AG08396 (cell line): ENCODE data around the gene RBM43.
"Not testable (repeated sequence)": the region's sequence is repeated elsewhere in the genome, so short reads cannot be mapped to it uniquely, and the experiment has no call there.

ENCODE experiments used
- DNase-seq: peaks from one replicate; pipeline ENCODE4 v3.0.0; 2012; ENCODE audit warnings: low spot score, mixed read lengths

The RBM43 gene

GRCh38 chr2:151268085-151268484 lies 6.4 kb upstream of the RBM43 start:
- DNase-seq = no peak

- no peak for DNase-seq
These were observed 5.9 kb upstream of the RBM43 start for GRCh38 chr2:151267537-151267936.

DNA sequence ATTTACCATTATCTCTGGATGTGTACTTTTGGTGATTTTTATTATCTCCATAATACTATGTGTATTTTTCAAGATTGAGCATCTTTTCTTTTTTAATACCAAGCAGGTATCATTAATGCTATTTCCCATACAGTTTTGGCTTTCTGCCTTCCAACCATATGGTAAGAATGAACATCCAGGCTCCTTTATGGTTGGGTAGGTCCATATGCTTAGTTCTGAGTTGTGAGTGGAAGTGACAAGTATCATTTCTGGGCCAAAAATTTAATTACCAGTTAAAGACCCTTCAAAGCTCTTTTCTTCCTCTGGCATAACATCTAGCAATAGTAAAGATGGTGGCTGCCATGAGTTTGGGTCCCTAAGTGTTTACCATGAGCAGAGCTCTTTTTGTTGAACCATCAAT lies 4.3 kb upstream of the RBM43 start:
- no peak for DNase-seq

DNA sequence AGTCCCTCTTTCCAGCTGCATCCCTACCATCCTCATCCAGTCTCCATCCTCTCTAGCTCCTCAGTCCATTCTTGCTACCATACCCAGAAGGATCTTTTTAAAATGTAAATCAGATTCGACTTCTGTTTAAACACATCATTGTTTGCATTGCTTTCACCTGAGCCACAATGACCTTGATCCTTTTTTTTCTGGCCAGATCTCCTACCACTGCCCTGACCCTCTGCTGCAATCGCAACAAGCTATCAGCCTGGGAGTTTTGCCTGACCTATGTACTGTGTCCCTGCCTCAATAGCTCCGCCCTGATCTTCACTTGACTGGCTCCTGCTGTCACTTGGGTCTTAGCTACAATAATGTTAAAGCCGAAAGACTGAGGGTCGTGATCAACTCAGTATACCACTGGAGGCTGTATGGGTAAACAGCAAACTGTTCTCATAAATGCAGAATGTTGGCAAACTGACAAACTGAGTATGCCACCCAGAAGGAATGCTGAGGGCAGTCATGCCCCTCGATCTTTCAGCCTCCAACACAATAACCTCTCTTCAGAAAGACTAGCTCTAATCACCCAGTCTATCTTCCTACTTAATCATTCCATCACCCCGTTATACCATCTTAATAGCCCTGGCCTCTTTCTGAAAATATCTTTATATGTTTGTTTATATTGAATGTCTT lies 2.6 kb upstream of the RBM43 start:
- DNase-seq = no peak

GRCh38 chr2:151262629-151263028 lies 966 bp upstream of the RBM43 start:
- no peak for DNase-seq

- no peak for DNase-seq
These were observed 271 bp upstream of the RBM43 start for GRCh38 chr2:151261977-151262291.

GRCh38 chr2:151260573-151261230 lies 961 bp downstream of the RBM43 start:
- DNase-seq = no peak

- peak; percentile 77 for DNase-seq
These were observed 3.5 kb downstream of the RBM43 start for GRCh38 chr2:151258121-151258520.

- DNase-seq = no peak
These were observed 9.0 kb downstream of the RBM43 start for GRCh38 chr2:151252646-151253045.

DNA sequence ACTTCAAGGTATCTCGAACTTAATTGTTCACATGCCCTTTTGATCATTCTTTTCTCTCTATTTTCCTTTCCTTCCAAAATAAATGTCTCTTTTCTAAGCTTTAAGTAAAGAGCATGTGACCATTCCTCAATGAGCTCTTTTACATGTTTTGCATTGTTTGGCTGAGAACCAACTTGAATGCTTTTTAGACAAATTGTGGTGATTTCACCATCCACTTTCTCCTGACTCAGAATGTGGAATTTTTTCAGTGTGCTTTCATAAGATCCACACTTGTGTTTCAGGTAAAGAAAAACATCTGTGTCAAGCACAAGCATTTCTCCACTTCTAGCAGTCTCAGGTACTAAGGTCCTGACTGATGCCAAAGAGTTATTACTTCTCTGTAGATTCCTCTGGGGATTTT lies 10.7 kb downstream of the RBM43 start:
- peak; percentile 33 for DNase-seq

DNA sequence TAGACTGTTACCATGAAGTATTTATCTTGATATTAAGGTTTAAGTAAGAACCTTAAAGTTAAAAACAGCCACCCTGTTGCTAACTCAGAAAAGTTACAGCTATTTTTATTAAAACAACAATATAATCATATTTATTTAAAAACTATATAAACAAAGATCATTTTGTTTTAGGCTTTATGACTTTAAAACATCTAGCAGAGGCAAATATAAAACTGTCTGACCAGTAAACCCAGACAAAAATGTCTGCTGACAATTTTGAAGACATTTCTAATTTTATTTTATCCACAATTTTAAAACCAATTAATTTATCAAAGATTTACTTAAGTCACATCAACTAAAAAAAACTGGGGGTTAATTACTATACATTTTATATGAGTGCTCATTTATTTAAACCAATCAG lies 14.2 kb downstream of the RBM43 start:
- no peak for DNase-seq

GRCh38 chr2:151246152-151246551 lies 15.5 kb downstream of the RBM43 start:
- DNase-seq = no peak

- no peak for DNase-seq
These were observed 18.2 kb downstream of the RBM43 start for GRCh38 chr2:151243468-151243867.

- DNase-seq = no peak
These were observed 20.4 kb downstream of the RBM43 start for GRCh38 chr2:151241224-151241623.

- DNase-seq = no peak
These were observed 21.2 kb downstream of the RBM43 start for GRCh38 chr2:151240433-151240832.

DNA sequence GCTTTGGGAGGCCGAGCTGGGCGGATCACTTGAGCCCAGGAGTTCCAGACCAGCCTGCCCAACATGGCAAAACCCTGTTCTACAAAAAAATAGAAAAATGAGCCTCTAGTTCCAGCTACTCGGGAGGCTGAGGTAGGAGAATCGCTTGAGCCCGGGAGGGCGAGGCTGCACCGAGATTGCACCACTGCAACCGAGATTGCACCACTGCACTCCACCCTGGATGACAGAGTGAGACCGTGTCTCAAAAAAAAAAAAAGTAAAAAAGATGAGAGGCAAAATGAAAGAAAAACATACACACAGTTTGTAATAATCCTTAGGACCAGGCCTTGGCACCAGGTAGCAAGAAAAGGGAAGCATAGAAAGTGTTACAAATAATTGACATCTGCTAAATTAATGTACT lies 22.0 kb downstream of the RBM43 start:
- DNase-seq = no peak

GRCh38 chr2:151238527-151239487 lies 22.9 kb downstream of the RBM43 start:
- peak; percentile 68 for DNase-seq

DNA sequence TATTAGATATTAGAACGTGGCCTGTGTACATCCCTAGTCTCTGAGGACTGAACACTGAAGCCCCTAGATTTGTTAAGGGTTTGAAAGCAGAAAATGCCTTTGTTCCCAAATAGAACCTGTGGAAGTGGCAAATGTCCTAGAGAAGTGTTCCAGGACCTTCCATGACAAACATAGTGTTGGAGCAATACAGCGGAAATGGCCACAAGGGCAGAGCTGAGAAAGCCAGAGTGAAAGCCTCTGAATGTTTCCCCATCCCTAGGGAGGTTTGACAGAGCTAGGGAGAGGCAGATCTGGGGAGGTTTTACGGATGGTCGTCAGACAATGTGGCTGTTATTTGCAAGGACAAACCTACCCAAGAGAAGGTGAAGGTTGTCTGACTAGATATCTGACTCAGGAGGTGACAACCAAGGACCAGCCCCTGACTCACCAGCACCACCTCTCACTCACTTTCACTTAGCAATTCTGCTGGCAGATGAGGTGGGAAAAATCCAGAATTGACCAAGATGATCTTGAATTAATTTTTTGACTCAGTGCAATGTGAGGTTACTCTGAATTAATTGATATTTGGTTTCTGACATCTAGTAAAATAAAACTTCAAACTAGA lies 24.1 kb downstream of the RBM43 start:
- no peak for DNase-seq

DNA sequence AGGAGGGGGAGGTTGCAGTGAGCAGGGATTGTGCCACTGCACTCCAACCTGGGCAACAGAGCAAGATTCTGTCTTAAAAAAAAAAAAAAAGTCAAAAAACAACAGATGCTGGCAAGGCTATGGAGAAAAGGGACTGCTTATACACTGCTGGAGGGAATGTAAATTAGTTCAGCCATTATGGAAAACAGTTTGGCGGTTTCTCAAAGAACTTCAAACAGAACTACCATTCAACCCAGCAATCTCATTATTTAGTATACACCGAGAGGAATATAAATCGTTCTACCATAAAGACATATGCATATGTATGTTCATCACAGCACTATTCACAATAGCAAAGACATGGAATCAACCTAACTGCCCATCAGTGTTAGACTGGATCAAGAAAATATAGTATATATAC lies 27.9 kb downstream of the RBM43 start:
- DNase-seq = not testable (repeated sequence)

DNA sequence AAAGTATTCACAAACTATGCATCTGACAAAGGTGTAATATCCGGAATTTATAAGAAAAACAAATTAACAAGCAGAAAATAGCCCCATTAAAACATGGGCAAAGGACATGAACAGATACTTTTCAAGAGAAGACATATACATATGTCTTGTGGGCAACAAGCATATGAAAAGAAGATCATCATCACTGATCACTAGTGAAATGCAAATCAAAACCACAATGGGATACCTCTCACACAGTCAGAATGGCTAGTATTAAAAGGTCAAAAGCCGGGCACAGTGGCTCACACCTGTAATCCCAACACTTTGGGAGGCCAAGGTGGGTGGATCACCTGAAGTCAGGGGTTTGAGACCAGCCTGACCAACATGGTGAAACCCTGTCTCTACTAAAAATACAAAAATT lies 28.4 kb downstream of the RBM43 start:
- not testable (repeated sequence) for DNase-seq

DNA sequence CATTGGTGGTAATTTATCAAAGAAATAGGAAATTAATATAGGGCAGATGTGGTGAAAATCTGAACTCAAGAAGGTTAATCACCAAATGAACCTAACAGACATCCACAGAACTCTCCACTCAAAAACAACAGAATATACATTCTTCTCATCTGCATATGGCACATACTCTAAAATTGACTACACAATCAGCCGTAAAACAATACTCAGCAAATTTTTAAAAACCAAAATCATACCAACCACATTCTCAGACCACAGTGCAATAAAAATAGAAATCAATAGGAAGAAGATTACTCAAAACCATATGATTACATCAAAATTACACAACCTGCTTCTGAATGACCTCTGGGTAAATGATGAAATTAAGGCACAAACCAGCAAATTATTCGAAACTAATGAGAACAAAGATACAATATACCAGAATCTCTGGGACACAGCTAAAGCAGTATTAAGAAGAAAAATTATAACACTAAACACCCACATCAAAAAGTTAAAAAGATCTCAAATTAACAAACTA lies 31.0 kb downstream of the RBM43 start:
- no peak for DNase-seq

DNA sequence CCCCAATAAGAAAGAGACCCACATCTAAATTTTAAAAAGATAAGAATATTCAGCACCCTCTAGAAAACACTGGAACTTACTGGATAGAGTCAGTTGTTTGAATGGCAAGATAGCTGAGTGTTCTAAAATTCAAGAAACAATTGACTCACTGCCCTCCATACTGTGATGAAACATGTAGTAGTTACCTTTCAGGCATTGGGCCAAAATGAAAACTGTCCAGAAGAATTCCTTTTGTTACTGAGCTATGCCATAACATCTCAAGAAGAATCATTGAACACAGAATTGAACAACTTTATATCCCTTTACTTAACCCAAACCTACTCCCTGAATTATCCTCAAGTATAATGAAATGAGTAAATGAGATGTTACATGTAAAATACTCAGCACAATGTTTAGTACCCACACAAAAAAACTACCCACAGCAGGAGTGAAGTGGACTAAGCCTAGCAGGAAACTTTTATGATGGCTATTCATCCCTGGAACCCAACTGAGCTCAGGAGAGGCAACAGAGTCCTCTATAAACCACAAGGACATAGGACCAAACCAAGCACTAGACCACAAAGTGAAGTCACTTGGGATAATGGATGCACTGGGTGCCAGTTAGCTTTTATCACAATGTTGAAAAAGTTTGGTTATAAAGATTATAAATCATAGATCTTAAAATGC lies 32.7 kb downstream of the RBM43 start:
- DNase-seq = no peak
